Glutamatergic neuron (in vitro differentiated cells): ENCODE data around the gene NCSTN. TPM values are rescaled to one million over a fixed set of nuclear protein-coding genes. Genes with fewer than 3 reads are reported as not detected.

ENCODE experiments used
- DNase-seq: peaks from one replicate; pipeline ENCODE4 v3.0.0; 2022
- H3K27ac Mint-ChIP-seq: one replicate; pipeline ENCODE4 v1.8.0; 2020; ENCODE audit warnings: mild to moderate bottlenecking, mixed read lengths, inconsistent platforms; ENCODE audit not compliant: unreplicated experiment
- H3K27me3 Mint-ChIP-seq: one replicate; pipeline ENCODE4 v1.8.0; 2020; ENCODE audit warnings: mild to moderate bottlenecking, moderate library complexity, mixed read lengths, inconsistent platforms; ENCODE audit not compliant: unreplicated experiment
- H3K36me3 Mint-ChIP-seq: one replicate; pipeline ENCODE4 v1.8.0; 2020; ENCODE audit warnings: mild to moderate bottlenecking, mixed read lengths, inconsistent platforms; ENCODE audit not compliant: unreplicated experiment
- H3K4me1 Mint-ChIP-seq: one replicate; pipeline ENCODE4 v1.8.0; 2020; ENCODE audit warnings: mild to moderate bottlenecking, low read depth, mixed read lengths, inconsistent platforms; ENCODE audit not compliant: unreplicated experiment
- H3K4me3 Mint-ChIP-seq: one replicate; pipeline ENCODE4 v1.8.0; 2020; ENCODE audit warnings: mild to moderate bottlenecking, mixed read lengths, inconsistent platforms; ENCODE audit not compliant: unreplicated experiment
- H3K9me3 Mint-ChIP-seq: one replicate; pipeline ENCODE4 v1.8.0; 2020; ENCODE audit warnings: mild to moderate bottlenecking, moderate library complexity, mixed read lengths, inconsistent platforms; ENCODE audit not compliant: unreplicated experiment
- total RNA-seq: library from RNA; stranded (reverse); fragmentation: NEBNext Ultra II Directional; extraction: Animal tissue kit (Norgen Biotek cat#: 25700); gene quantifications from one replicate; pipeline ENCODE4 v1.2.1, GENCODE V29; 2021; ENCODE audit not compliant: unreplicated experiment
- TF ChIP-seq, protein P1 (sequence below): fragments of 200-600 bp; sonication (generic); IDR thresholded peaks from one replicate; pipeline ENCODE4 v1.5.0; 2021; ENCODE audit not compliant: partially characterized antibody, unreplicated experiment

Gene NCSTN
- total RNA-seq, 1 donor from 2014 or later = 121 TPM

DNA sequence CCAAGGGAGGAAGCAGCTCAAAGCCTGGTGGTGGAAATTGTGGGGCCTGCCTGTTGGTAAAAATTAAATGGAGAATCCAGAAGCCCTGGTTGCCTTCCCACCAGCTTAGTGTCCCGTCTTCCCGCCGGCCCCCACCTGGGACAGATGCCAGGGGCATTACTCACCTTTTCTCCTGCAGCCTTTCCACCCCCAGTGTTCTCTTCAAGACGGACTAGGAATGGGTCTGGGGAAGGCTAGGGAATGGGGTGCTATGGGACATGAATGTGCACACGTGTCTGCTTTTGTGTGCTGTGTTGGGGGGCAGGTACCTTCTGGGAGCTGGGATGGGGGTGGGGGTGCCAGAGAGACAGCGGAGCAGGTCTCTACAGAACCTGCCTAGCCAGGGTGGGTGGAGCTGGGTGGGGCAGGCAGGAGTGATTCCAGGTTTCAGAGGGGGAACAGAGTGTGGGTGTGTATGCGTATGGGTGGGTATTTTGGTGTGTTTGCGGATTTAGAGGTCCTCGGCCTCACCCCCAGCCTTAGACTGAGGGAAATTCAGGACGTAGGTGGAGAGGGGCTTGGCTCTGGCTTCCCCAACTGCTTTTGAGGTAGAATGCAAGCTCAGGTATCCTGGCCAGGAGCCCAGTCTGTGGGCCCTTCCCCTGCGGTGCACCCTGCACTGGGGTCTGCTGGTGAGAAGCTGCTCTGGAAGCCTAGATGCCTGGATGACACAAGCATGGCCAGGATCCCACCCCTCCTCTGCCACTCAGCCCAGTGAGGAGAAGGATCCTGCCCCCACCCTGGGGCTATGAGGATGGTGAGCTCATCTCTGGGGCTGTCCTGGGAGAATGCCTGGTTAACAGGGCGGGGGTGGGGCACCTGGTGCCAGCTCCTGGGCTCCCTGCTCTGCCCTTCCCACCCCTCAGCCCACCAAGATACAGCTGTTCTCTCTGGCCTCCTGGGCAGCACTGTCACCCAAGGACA, 64.9 kb downstream of the NCSTN start:
- H3K27ac Mint-ChIP-seq = no peak overlapping the region
- H3K27me3 Mint-ChIP-seq = peaks cover 2% of the 10 kb centered on the region
- DNase-seq = no peak
- H3K36me3 Mint-ChIP-seq = no peaks in the 10 kb centered on the region
- peaks cover 2% of the 10 kb centered on the region for H3K9me3 Mint-ChIP-seq
- H3K4me3 Mint-ChIP-seq = no peak overlapping the region
- peaks cover 26% of the 10 kb centered on the region for H3K4me1 Mint-ChIP-seq
- TF ChIP-seq, protein P1, sequence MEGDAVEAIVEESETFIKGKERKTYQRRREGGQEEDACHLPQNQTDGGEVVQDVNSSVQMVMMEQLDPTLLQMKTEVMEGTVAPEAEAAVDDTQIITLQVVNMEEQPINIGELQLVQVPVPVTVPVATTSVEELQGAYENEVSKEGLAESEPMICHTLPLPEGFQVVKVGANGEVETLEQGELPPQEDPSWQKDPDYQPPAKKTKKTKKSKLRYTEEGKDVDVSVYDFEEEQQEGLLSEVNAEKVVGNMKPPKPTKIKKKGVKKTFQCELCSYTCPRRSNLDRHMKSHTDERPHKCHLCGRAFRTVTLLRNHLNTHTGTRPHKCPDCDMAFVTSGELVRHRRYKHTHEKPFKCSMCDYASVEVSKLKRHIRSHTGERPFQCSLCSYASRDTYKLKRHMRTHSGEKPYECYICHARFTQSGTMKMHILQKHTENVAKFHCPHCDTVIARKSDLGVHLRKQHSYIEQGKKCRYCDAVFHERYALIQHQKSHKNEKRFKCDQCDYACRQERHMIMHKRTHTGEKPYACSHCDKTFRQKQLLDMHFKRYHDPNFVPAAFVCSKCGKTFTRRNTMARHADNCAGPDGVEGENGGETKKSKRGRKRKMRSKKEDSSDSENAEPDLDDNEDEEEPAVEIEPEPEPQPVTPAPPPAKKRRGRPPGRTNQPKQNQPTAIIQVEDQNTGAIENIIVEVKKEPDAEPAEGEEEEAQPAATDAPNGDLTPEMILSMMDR = no peak

Other genes with a start within 250 kb of the NCSTN start
- 45.9 TPM for gene IGSF8, start 244.8 kb upstream of the NCSTN start, total RNA-seq
- not detected for gene ATP1A2, start 227.6 kb upstream of the NCSTN start, total RNA-seq
- gene ATP1A4, start 191.8 kb upstream of the NCSTN start, total RNA-seq = not detected
- gene CASQ1, start 152.8 kb upstream of the NCSTN start, total RNA-seq = not detected
- 44.6 TPM for gene PEA15, start 138.0 kb upstream of the NCSTN start, total RNA-seq
- gene DCAF8, start 80.8 kb upstream of the NCSTN start, total RNA-seq = 146 TPM
- gene PEX19, start 58.2 kb upstream of the NCSTN start, total RNA-seq = 48.8 TPM
- gene COPA, start 133 bp upstream of the NCSTN start, total RNA-seq = 263 TPM
- gene NHLH1, start 23.7 kb downstream of the NCSTN start, total RNA-seq = 1,198 TPM
- 79.4 TPM for gene VANGL2, start 57.2 kb downstream of the NCSTN start, total RNA-seq
- not detected for gene SLAMF6, start 179.9 kb downstream of the NCSTN start, total RNA-seq
- gene CD84, start 236.1 kb downstream of the NCSTN start, total RNA-seq = not detected